Activated CD8-positive, alpha-beta memory T cell treated with anti-CD3 and anti-CD28 coated beads, Interleukin-2, amount 10 ng/mL, durations not matched to agents 7 days and 5 days (primary cell): ENCODE data around the gene EML6. TPM values are rescaled to one million over a fixed set of nuclear protein-coding genes. Genes with fewer than 3 reads are reported as not detected.

ENCODE experiments used
- ATAC-seq: fragments of 150-1000 bp; cut with Tn5 transposase; one replicate; pipeline ENCODE4 v1.10.0; 2021; ENCODE audit warnings: moderate library complexity
- CTCF ChIA-PET: fragments of 350-600 bp; sonication (Branson Sonifier 250); formaldehyde crosslinking; loops from one replicate; lab custom pipeline; 2021; ENCODE audit warnings: antibody characterized with exemption; lab: Charles Lee
- DNase-seq: peaks from one replicate; pipeline ENCODE4 v3.0.0-alpha.2; 2020
- H3K27ac Mint-ChIP-seq: one replicate; pipeline ENCODE4 v1.8.0; 2021; ENCODE audit warnings: mild to moderate bottlenecking, mixed read lengths
- H3K27me3 Mint-ChIP-seq: one replicate; pipeline ENCODE4 v1.8.0; 2021; ENCODE audit warnings: mixed read lengths
- H3K36me3 Mint-ChIP-seq: one replicate; pipeline ENCODE4 v1.8.0; 2021; ENCODE audit warnings: mild to moderate bottlenecking, mixed read lengths
- H3K4me1 Mint-ChIP-seq: one replicate; pipeline ENCODE4 v1.8.0; 2021; ENCODE audit warnings: mixed read lengths
- H3K4me3 Mint-ChIP-seq: one replicate; pipeline ENCODE4 v1.8.0; 2021; ENCODE audit warnings: mild to moderate bottlenecking, moderate library complexity, mixed read lengths
- H3K9me3 Mint-ChIP-seq: one replicate; pipeline ENCODE4 v1.8.0; 2022; ENCODE audit warnings: low read depth, mixed read lengths
- total RNA-seq, 2 experiments: library from RNA; stranded (reverse); gene quantifications; one replicate each; pipeline ENCODE4 v1.2.3, GENCODE V29; 2021

Gene EML6
- total RNA-seq, 2 experiments from 2014 or later, result 1.5 to 3.1 TPM

- Mint-ChIP-seq H3K27me3 (peaks cover 8% of the 10 kb centered on the region), H3K4me1 (no peaks in the 10 kb centered on the region), H3K36me3 (no peaks in the 10 kb centered on the region), H3K4me3 (no peak overlapping the region), H3K9me3 (no peaks in the 10 kb centered on the region), H3K27ac (no peak overlapping the region)
- DNase-seq, result no peak
- ATAC-seq, result no peak
- CTCF ChIA-PET, result no interaction called here
Observed at GRCh38 chr2:54738281-54738680, 14.8 kb downstream of the EML6 start.

- no peaks in the 10 kb centered on the region for H3K4me1 Mint-ChIP-seq
- no peak overlapping the region for H3K4me3 Mint-ChIP-seq
- no peak for ATAC-seq
- no peak for DNase-seq
- CTCF ChIA-PET, result no interaction called here
- H3K9me3 Mint-ChIP-seq, result no peaks in the 10 kb centered on the region
- no peaks in the 10 kb centered on the region for H3K36me3 Mint-ChIP-seq
- peaks cover 3% of the 10 kb centered on the region for H3K27me3 Mint-ChIP-seq
- H3K27ac Mint-ChIP-seq, result no peak overlapping the region
Observed at GRCh38 chr2:54740333-54740732, 16.9 kb downstream of the EML6 start.

- Mint-ChIP-seq H3K4me3 (no peak overlapping the region), H3K9me3 (no peaks in the 10 kb centered on the region), H3K27me3 (peaks cover 3% of the 10 kb centered on the region), H3K36me3 (no peaks in the 10 kb centered on the region), H3K27ac (no peak overlapping the region), H3K4me1 (no peaks in the 10 kb centered on the region)
- CTCF ChIA-PET, result no interaction called here
- ATAC-seq (no peak), DNase-seq (no peak)
Observed at GRCh38 chr2:54741250-54741649, 17.8 kb downstream of the EML6 start.

GRCh38 chr2:54750040-54750439, 26.6 kb downstream of the EML6 start:
- H3K4me3 Mint-ChIP-seq, result no peak overlapping the region
- no peaks in the 10 kb centered on the region for H3K36me3 Mint-ChIP-seq
- ATAC-seq, result no peak
- CTCF ChIA-PET, result no interaction called here
- H3K27me3 Mint-ChIP-seq, result no peaks in the 10 kb centered on the region
- no peaks in the 10 kb centered on the region for H3K4me1 Mint-ChIP-seq
- H3K9me3 Mint-ChIP-seq, result no peaks in the 10 kb centered on the region
- DNase-seq, result no peak
- no peak overlapping the region for H3K27ac Mint-ChIP-seq

GRCh38 chr2:54752439-54752838, 29.0 kb downstream of the EML6 start:
- DNase-seq, result no peak
- Mint-ChIP-seq H3K4me3 (no peak overlapping the region), H3K36me3 (no peaks in the 10 kb centered on the region), H3K27me3 (peaks cover 6% of the 10 kb centered on the region), H3K9me3 (no peaks in the 10 kb centered on the region), H3K4me1 (no peaks in the 10 kb centered on the region), H3K27ac (no peak overlapping the region)
- CTCF ChIA-PET, result no interaction called here
- no peak for ATAC-seq

GRCh38 chr2:54755641-54756326, 32.3 kb downstream of the EML6 start:
- ATAC-seq (no peak), DNase-seq (no peak)
- Mint-ChIP-seq H3K9me3 (no peaks in the 10 kb centered on the region), H3K4me3 (no peak overlapping the region), H3K4me1 (no peaks in the 10 kb centered on the region), H3K36me3 (no peaks in the 10 kb centered on the region), H3K27ac (no peak overlapping the region), H3K27me3 (peaks cover 6% of the 10 kb centered on the region)
- CTCF ChIA-PET, result interaction anchor here (1.1 kb wide), 1 partner anchor 90 kb away, joined by 4 read pairs; no protein-coding TSS in a partner anchor

- Mint-ChIP-seq H3K36me3 (no peaks in the 10 kb centered on the region), H3K9me3 (no peaks in the 10 kb centered on the region), H3K4me1 (no peaks in the 10 kb centered on the region), H3K27me3 (peaks cover 8% of the 10 kb centered on the region), H3K27ac (no peak overlapping the region), H3K4me3 (no peak overlapping the region)
- CTCF ChIA-PET, result interaction anchor here (1.3 kb wide), 1 partner anchor 81 kb away, joined by 4 read pairs; no protein-coding TSS in a partner anchor
- ATAC-seq (peak; percentile 16), DNase-seq (no peak)
Observed at GRCh38 chr2:54757500-54757899, 34.0 kb downstream of the EML6 start.

GRCh38 chr2:54758951-54759350, 35.5 kb downstream of the EML6 start:
- CTCF ChIA-PET, result interaction anchor here (1.6 kb wide), 1 partner anchor 80 kb away, joined by 5 read pairs; no protein-coding TSS in a partner anchor
- no peak overlapping the region for H3K4me3 Mint-ChIP-seq
- no peak for ATAC-seq
- no peaks in the 10 kb centered on the region for H3K9me3 Mint-ChIP-seq
- no peak overlapping the region for H3K27ac Mint-ChIP-seq
- no peak for DNase-seq
- no peaks in the 10 kb centered on the region for H3K36me3 Mint-ChIP-seq
- H3K4me1 Mint-ChIP-seq, result no peaks in the 10 kb centered on the region
- H3K27me3 Mint-ChIP-seq, result peaks cover 12% of the 10 kb centered on the region

GRCh38 chr2:54760310-54760709, 36.8 kb downstream of the EML6 start:
- H3K4me3 Mint-ChIP-seq, result no peak overlapping the region
- no peaks in the 10 kb centered on the region for H3K36me3 Mint-ChIP-seq
- H3K4me1 Mint-ChIP-seq, result no peaks in the 10 kb centered on the region
- H3K27ac Mint-ChIP-seq, result no peak overlapping the region
- ATAC-seq, result no peak
- no peaks in the 10 kb centered on the region for H3K9me3 Mint-ChIP-seq
- no peak for DNase-seq
- CTCF ChIA-PET, result interaction anchor here (4.6 kb wide), 1 partner anchor 78 kb away, joined by 18 read pairs; no protein-coding TSS in a partner anchor
- H3K27me3 Mint-ChIP-seq, result peaks cover 12% of the 10 kb centered on the region

GRCh38 chr2:54763636-54764291, 40.3 kb downstream of the EML6 start:
- H3K27ac Mint-ChIP-seq, result no peak overlapping the region
- no peak overlapping the region for H3K4me3 Mint-ChIP-seq
- ATAC-seq (peak; percentile 60), DNase-seq (peak; percentile 46)
- peaks cover 6% of the 10 kb centered on the region for H3K27me3 Mint-ChIP-seq
- H3K9me3 Mint-ChIP-seq, result no peaks in the 10 kb centered on the region
- CTCF ChIA-PET, result interaction anchor here (4.6 kb wide), 1 partner anchor 74 kb away, joined by 18 read pairs; no protein-coding TSS in a partner anchor
- peaks cover 5% of the 10 kb centered on the region for H3K4me1 Mint-ChIP-seq
- no peaks in the 10 kb centered on the region for H3K36me3 Mint-ChIP-seq

GRCh38 chr2:54767921-54768320, 44.5 kb downstream of the EML6 start:
- Mint-ChIP-seq H3K4me1 (peaks cover 5% of the 10 kb centered on the region), H3K36me3 (no peaks in the 10 kb centered on the region), H3K9me3 (no peaks in the 10 kb centered on the region), H3K4me3 (no peak overlapping the region), H3K27me3 (peaks cover under 1% of the 10 kb centered on the region), H3K27ac (no peak overlapping the region)
- no peak for DNase-seq
- CTCF ChIA-PET, result no interaction called here
- no peak for ATAC-seq

- peaks cover 5% of the 10 kb centered on the region for H3K4me1 Mint-ChIP-seq
- no peak overlapping the region for H3K27ac Mint-ChIP-seq
- ATAC-seq (no peak), DNase-seq (no peak)
- no peaks in the 10 kb centered on the region for H3K9me3 Mint-ChIP-seq
- H3K27me3 Mint-ChIP-seq, result no peaks in the 10 kb centered on the region
- no peaks in the 10 kb centered on the region for H3K36me3 Mint-ChIP-seq
- CTCF ChIA-PET, result no interaction called here
- no peak overlapping the region for H3K4me3 Mint-ChIP-seq
Observed at GRCh38 chr2:54768772-54769428, 45.4 kb downstream of the EML6 start.

GRCh38 chr2:54770211-54770610, 46.7 kb downstream of the EML6 start:
- no peak overlapping the region for H3K27ac Mint-ChIP-seq
- CTCF ChIA-PET, result no interaction called here
- no peak overlapping the region for H3K4me3 Mint-ChIP-seq
- ATAC-seq (no peak), DNase-seq (no peak)
- H3K27me3 Mint-ChIP-seq, result no peaks in the 10 kb centered on the region
- peaks cover 1% of the 10 kb centered on the region for H3K36me3 Mint-ChIP-seq
- peaks cover 4% of the 10 kb centered on the region for H3K9me3 Mint-ChIP-seq
- peaks cover 5% of the 10 kb centered on the region for H3K4me1 Mint-ChIP-seq
